GM23248 (cell line): Measurements from ENCODE around the gene RNF217. TPM values are rescaled to one million over a fixed set of nuclear protein-coding genes. Genes with fewer than 3 reads are reported as not detected.
"Not testable (repeated sequence)": the region's sequence is repeated elsewhere in the genome, so short reads cannot be mapped to it uniquely, and the experiment has no call there.

Experiments used
- DNase-seq: peaks from one replicate; pipeline ENCODE4 v3.0.0-alpha.2; 2015
- H2AFZ ChIP-seq: fragments of 200-600 bp; sonication (generic); 2 replicates; pipeline ENCODE4 v1.6.1; 2016; ENCODE audit warnings: antibody characterized with exemption
- H3F3A ChIP-seq: fragments of 200-600 bp; sonication (generic); 2 replicates; pipeline ENCODE4 v1.6.1; 2016; ENCODE audit warnings: mild to moderate bottlenecking, antibody characterized with exemption, mixed run types; ENCODE audit not compliant: insufficient read depth
- H3K27ac ChIP-seq: fragments of 200-600 bp; sonication (generic); 2 replicates; pipeline ENCODE4 v1.5.1; 2016; ENCODE audit warnings: mild to moderate bottlenecking
- H3K27me3 ChIP-seq: fragments of 200-600 bp; sonication (generic); replicated peaks from 2 replicates; pipeline ENCODE4 v1.6.1; 2016; ENCODE audit warnings: mild to moderate bottlenecking; ENCODE audit not compliant: insufficient read depth
- H3K36me3 ChIP-seq: fragments of 200-600 bp; sonication (generic); 2 replicates; pipeline ENCODE4 v1.6.1; 2016; ENCODE audit warnings: low read depth, mild to moderate bottlenecking
- H3K4me1 ChIP-seq: fragments of 200-600 bp; sonication (generic); 2 replicates; pipeline ENCODE4 v1.6.1; 2016; ENCODE audit warnings: mild to moderate bottlenecking; ENCODE audit not compliant: insufficient read depth
- H3K4me2 ChIP-seq: fragments of 200-600 bp; sonication (generic); one replicate; pipeline ENCODE4 v1.6.1; 2016; ENCODE audit warnings: mild to moderate bottlenecking; ENCODE audit not compliant: unreplicated experiment
- H3K4me3 ChIP-seq: fragments of 200-600 bp; sonication (generic); 2 replicates; pipeline ENCODE4 v1.5.1; 2016; ENCODE audit warnings: mild to moderate bottlenecking
- H3K79me2 ChIP-seq: fragments of 200-600 bp; sonication (generic); 2 replicates; pipeline ENCODE4 v1.6.1; 2016; ENCODE audit warnings: mild to moderate bottlenecking; ENCODE audit not compliant: insufficient read depth
- H3K9ac ChIP-seq: fragments of 200-600 bp; sonication (generic); 2 replicates; pipeline ENCODE4 v1.6.1; 2016; ENCODE audit warnings: mild to moderate bottlenecking
- H3K9me2 ChIP-seq: fragments of 200-600 bp; sonication (generic); 2 replicates; pipeline ENCODE4 v1.6.1; 2016; ENCODE audit warnings: mixed run types, mild to moderate bottlenecking, moderate library complexity; ENCODE audit not compliant: insufficient read depth
- H3K9me3 ChIP-seq: fragments of 200-600 bp; sonication (generic); one replicate; pipeline ENCODE4 v1.6.1; 2017; ENCODE audit warnings: low read depth
- H4K20me1 ChIP-seq: fragments of 200-600 bp; sonication (generic); 2 replicates; pipeline ENCODE4 v1.6.0; 2016; ENCODE audit not compliant: insufficient read depth
- EZH2 ChIP-seq: fragments of 200-600 bp; sonication (generic); IDR thresholded peaks from 2 replicates; pipeline ENCODE4 v1.6.1; 2018; ENCODE audit warnings: antibody characterized with exemption, mild to moderate bottlenecking; ENCODE audit not compliant: insufficient read depth, poor library complexity, severe bottlenecking
- EZH2phosphoT487 ChIP-seq: fragments of 200-600 bp; sonication (generic); IDR thresholded peaks from 2 replicates; pipeline ENCODE4 v1.6.1; 2018; ENCODE audit warnings: antibody characterized with exemption, moderate library complexity, mild to moderate bottlenecking, low read depth; ENCODE audit not compliant: insufficient read depth
- WGBS, 2 experiments: methylation state at CpG; one replicate each; pipeline ENCODE4 v1.1.6; 2015 to 2017; ENCODE audit warnings: low lambda C conversion rate in 2 of 2, low coverage in 1 of 2; ENCODE audit errors: missing lambda C conversion rate in 2 of 2; 5-methylcytosine and 5-hydroxymethylcytosine counted together
- in situ Hi-C: fragments of 300-500 bp; cut with MboI; formaldehyde crosslinking; loops from 2 replicates; pipeline ENCODE4 v1.15.0; 2020
- polyA plus RNA-seq: library from polyadenylated mRNA; unstranded; fragments of >200 nt; fragmentation: Nextera tagmentation; extraction: Ambion mirVana; gene quantifications from 2 replicates; pipeline ENCODE4 v1.2.1, GENCODE V29; 2016
- total RNA-seq: library from RNA; depleted of rRNA; stranded (reverse); fragments of >200 nt; shearing (Covaris generic); gene quantifications from 2 replicates; pipeline ENCODE4 v1.2.3, GENCODE V29; 2014

The RNF217 gene
- total and polyA plus RNA-seq, 2 experiments from 2014 or later, result 3.2 to 10.9 TPM

- TF ChIP-seq EZH2phosphoT487 (no peak), EZH2 (no peak)
- Histone ChIP-seq H3K9me3 (no peaks in the 10 kb centered on the region), H3K79me2 (no peaks in the 10 kb centered on the region), H3K4me1 (no peaks in the 10 kb centered on the region), H4K20me1 (no peaks in the 10 kb centered on the region), H3K4me2 (no peak overlapping the region), H3K9ac (no peak overlapping the region), H3K27ac (no peak overlapping the region), H3F3A (no peaks in the 10 kb centered on the region), H3K27me3 (no peaks in the 10 kb centered on the region), H2AFZ (no peak overlapping the region), H3K4me3 (no peak overlapping the region), H3K36me3 (no peaks in the 10 kb centered on the region), H3K9me2 (no peaks in the 10 kb centered on the region)
- in situ Hi-C loops, result no loop called here
- DNase-seq, result no peak
- 85 to 87% methylated on average over 3 of the region's 3 CpGs for WGBS, 2 experiments
Observed at GRCh38 chr6:125123051-125123450, 160.8 kb downstream of the RNF217 start.

GRCh38 chr6:125123468-125124048 lies 161.3 kb downstream of the RNF217 start:
- Histone ChIP-seq H3K9me2 (no peaks in the 10 kb centered on the region), H3K36me3 (no peaks in the 10 kb centered on the region), H3K27ac (no peak overlapping the region), H3K27me3 (no peaks in the 10 kb centered on the region), H3K79me2 (no peaks in the 10 kb centered on the region), H3K4me3 (no peak overlapping the region), H3K9ac (no peak overlapping the region), H3K9me3 (no peaks in the 10 kb centered on the region), H4K20me1 (no peaks in the 10 kb centered on the region), H3F3A (no peaks in the 10 kb centered on the region), H2AFZ (peak overlapping the region; percentile 43), H3K4me2 (no peak overlapping the region), H3K4me1 (no peaks in the 10 kb centered on the region)
- no peak for TF ChIP-seq EZH2
- TF ChIP-seq EZH2phosphoT487, result no peak
- in situ Hi-C loops, result no loop called here
- no peak for DNase-seq
- WGBS, 2 experiments, result 62 to 67% methylated on average over 8 of the region's 8 CpGs

DNA sequence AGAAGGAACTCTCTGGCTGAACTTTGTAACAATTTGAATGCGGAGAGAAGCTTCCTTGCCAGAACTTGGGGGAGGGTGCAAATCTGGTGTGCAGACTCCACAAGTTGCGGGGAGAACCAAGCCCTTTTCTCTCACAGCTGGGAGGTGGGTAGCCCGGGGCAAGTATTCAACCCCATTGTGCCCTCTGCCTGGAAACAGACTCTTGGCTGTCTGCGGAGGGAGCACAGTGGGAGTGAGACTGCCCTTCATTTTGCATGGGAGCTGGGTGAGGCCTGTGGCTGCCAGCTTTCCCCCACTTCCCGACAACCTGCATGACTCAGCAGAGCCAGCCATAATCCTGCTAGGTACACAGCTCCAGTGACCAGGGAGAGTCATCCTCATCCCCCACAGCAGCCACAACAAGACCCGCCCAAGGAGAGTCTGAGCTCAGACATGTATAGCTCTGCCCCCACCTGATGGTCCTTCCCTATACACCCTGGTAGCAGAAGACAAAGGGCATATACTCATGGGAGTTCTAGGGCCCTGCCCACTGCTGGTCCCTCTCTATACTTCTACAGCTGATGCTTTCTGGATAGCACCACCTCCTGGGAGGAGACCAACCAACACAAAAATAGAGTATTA lies 161.9 kb downstream of the RNF217 start:
- Histone ChIP-seq H3K27me3 (no peaks in the 10 kb centered on the region), H2AFZ (peak overlapping the region; percentile 43), H3K79me2 (no peaks in the 10 kb centered on the region), H3K4me2 (no peak overlapping the region), H3K9me3 (no peaks in the 10 kb centered on the region), H3F3A (no peaks in the 10 kb centered on the region), H3K36me3 (no peaks in the 10 kb centered on the region), H3K9me2 (no peaks in the 10 kb centered on the region), H3K4me3 (no peak overlapping the region), H3K4me1 (no peaks in the 10 kb centered on the region), H4K20me1 (no peaks in the 10 kb centered on the region), H3K27ac (no peak overlapping the region), H3K9ac (no peak overlapping the region)
- DNase-seq, result peak; percentile 24
- WGBS, 2 experiments, result 53 to 58% methylated on average over 6 of the region's 6 CpGs
- TF ChIP-seq EZH2 (no peak), EZH2phosphoT487 (no peak)
- in situ Hi-C loops, result no loop called here

DNA sequence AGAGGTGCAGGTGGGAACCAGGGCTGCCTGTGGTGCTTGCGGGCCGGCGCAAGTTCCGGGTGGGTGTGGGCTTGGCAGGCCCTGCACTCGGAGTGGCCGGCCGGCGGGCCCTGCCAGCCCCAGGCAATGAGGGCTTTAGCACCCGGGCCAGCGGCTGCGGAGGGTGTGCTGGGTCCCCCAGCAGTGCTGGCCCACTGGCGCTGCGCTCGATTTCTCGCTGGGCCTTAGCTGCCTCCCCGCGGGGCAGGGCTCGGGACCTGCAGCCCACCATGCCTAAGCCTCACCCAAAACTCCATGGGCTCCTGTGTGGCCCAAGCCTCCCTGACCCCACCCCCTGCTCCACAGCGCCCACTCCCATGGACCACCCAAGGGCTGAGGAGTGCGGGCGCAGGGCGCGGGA lies 163.6 kb downstream of the RNF217 start:
- in situ Hi-C loops, H3K79me2 ChIP-seq, H3K4me2 ChIP-seq, H3K9ac ChIP-seq, H3K36me3 ChIP-seq, H3F3A ChIP-seq, H3K9me2 ChIP-seq, H2AFZ ChIP-seq, H3K4me3 ChIP-seq, DNase-seq, H3K27me3 ChIP-seq, H3K27ac ChIP-seq, H3K9me3 ChIP-seq, H4K20me1 ChIP-seq, H3K4me1 ChIP-seq: not testable (repeated sequence)
- 94% methylated on average over 23 of the region's 23 CpGs for WGBS, 2 experiments
